HG02938 (cell line): ENCODE data around the gene GNAS-AS1.

ENCODE experiments used
- ATAC-seq: cut with Tn5 transposase; IDR thresholded peaks from one replicate; pipeline ENCODE4 v1.9.1; 2021; ENCODE audit warnings: mild to moderate bottlenecking, moderate library complexity; ENCODE audit not compliant: unreplicated experiment

GNAS-AS1 gene

DNA sequence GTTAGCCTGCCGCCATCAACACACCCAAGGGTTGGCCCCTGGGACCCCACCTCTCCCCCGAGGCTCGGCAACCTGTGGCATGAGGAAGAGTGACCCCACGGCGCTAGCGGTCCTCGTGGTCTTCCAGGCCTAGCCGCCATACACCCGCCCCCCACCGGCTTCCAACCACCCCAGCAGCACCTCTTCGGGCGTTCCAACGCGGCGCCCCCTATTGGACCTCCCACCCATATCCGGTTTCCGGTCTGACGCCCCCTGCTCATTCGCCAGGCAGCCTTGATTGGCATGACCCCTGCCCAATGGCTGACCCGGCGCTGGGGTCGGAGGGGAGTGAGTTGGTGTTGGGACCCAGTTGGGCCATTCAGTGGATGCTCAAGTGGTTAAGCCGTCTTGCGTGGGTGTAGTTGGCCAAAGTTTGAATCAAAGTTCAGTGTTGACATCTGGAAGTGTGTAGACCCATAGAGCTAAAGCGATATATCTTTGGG is at the start of gene GNAS-AS1:
TSS of gene GNAS-AS1 (minus strand) at position 210 of the 482 bp plus-strand sequence.
- ATAC-seq = peak; percentile 64

DNA sequence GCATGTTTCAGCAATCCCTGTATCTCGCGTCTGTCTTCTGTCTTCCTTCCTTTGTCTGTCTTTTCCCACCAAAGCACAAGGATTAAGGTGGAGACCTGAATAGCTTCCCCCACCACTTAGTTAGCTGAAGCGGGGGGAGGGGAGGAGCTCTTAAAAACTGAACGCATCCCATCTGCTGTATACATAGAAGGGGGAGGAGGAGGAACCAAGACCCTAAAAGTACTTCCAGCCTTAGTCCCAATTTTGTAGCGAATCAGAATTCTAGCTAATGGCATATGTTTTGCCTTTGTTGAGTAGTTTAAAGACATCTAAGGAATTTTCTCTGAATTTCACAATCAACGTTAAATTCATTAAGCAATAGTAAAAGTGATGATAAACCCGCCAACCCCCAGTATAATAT is 49.7 kb upstream of the GNAS-AS1 start:
- no peak for ATAC-seq

DNA sequence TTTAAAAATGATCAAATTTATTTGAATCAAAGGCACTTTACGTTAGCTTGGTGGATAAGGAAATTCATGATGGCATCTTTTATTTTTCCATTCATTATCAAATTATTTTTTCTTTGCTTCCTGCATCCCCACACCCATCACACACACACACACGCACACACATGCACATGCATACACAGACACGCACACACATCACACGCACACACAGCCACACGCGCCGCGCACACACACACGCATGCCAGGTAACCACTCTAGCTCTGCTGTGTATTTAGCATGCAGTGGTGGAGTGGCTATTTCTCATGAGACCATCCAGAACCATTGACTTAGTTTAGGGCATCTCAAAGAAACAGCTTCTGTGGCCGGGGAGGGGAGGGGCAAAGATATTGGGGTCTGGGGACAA is 48.8 kb upstream of the GNAS-AS1 start:
- ATAC-seq = no peak

DNA sequence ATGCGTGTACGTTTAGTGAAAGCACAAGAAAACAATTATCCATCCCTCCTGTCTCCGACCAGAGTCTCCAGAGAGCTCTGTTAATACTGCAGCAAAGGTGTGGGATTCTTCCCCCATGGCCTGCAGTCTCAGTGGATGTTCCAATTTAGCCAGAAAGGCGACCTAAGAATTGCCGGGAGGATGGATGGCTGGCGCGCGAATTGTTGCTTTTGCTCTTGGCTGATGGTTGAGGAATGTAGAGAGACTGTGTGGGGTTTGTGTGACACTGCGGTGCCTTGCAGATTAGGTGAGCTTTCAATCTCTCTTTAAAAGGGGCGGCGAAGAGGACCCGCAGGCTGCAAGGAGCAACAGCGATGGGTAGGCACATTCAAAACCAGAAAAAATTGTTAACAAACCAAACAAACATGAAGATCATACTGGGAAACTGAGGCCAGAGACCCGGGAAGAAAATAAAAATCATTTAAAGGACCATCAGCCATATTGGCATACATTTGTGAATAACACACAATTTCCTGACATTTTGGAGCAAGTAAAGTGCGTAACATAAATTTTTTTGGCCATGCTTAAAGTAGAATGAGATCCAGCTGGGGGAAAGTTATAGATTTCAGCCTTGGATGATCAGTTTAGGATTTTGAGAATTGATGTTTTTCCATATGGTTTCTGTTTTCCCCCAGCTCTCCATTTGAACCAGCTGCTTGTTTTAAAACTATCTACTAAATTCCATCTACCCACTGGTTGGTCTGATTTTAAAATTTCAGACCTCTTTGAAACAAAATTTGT is 48.1 kb upstream of the GNAS-AS1 start:
- no peak for ATAC-seq

DNA sequence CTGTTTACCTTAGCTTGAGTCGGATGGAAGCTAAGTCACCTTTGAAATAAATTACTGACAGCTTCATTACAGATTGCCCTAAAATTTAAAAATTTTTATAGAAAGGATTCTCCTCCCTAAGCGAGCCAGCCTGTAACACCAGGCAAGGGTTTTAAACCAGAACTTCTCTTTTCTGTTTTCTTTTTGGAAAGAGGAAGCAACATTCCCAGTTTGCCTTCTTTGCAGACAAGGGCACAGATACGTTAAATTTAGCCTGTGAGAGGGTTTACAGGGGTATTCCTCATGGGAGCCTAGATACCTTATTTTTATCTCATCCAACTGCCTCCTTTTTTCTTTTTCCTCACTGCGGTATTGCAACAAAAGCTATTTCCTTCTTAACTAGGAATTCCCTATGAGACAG is 46.8 kb upstream of the GNAS-AS1 start:
- ATAC-seq = no peak

DNA sequence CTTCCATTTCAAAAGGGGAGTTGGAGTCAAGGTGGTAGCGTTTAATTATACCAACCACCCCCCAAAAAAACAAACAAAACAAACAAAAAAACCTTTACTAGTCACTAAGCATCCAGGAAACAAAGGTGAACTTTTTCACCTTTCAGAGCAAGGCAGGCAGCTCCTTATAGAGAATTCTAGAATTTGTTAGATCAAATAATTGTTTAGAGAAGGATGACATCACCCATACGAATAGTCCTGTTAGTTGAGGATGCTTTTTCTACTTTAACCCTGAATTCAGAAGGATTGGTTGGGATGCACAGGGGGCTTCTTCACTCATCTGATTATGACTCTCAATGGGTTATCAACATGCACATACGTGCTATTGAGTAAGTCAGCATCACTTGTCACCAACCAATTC is 46.1 kb upstream of the GNAS-AS1 start:
- ATAC-seq = no peak

DNA sequence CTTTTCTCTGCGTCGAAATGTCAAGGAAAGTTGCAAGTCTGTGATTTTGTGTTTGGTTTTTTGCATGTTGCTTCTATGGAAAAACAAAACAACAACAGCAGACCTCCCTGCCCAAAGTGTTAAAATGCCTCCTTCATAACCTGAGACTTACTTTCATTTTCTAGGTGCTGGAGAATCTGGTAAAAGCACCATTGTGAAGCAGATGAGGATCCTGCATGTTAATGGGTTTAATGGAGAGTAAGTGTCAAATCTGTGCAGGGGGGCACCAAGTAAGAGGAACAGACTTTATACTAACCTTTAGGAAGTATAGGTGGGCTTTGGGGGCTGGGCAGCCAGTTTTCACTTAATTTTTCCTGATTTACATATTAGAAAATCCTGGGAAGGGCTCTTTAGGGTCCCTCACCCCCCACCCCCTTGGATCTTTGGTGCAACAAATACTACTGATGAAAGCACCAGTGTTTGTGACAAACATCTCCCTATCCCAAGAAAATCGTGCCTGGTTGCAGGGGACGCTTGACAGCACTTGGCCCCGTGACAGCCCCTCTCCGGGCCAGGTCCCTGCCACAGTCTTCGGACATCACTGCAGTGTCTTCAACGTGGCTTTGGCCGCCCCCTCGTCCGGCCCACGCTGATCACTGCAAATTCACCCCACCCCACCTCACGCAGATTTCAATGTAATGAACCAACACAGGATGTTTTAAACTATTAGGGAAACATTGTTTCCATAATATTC is 44.9 kb upstream of the GNAS-AS1 start:
- no peak for ATAC-seq

DNA sequence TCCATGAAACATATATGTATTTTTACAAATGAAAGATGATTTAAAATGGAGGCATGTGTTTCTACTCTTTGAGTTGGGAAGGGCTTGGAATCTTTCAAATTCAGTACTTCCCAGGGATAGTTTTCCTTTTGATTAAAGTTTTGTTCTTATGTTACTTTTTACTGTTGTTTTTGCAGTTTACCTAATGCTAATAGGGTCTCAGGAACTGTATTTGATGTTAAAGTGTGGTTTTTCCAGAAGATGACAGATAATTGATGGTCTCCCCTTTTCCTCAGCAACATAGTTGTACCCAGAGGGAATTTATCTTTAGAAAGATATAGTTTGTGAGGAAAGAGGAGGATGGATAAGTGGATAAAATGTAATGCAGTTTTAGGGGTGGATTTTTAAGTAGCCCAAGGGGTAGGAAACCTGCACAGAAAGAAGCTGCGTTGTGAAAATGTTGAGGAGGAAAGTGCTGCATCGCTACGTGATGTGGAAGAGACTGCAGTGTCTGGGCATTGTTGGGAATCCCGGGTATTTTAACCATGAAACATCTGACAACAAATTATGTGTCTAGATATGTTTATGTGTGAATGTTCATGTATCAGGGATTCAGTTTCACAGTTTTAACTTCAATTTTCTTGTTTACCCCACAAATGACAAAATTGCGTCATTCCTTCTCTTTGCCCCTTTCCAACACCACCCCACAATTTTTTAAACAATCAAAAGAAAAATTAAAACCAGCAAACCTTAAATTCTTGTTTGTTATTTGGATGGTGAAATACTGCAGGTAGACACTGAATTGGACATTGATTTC is 44.1 kb upstream of the GNAS-AS1 start:
- ATAC-seq = no peak

DNA sequence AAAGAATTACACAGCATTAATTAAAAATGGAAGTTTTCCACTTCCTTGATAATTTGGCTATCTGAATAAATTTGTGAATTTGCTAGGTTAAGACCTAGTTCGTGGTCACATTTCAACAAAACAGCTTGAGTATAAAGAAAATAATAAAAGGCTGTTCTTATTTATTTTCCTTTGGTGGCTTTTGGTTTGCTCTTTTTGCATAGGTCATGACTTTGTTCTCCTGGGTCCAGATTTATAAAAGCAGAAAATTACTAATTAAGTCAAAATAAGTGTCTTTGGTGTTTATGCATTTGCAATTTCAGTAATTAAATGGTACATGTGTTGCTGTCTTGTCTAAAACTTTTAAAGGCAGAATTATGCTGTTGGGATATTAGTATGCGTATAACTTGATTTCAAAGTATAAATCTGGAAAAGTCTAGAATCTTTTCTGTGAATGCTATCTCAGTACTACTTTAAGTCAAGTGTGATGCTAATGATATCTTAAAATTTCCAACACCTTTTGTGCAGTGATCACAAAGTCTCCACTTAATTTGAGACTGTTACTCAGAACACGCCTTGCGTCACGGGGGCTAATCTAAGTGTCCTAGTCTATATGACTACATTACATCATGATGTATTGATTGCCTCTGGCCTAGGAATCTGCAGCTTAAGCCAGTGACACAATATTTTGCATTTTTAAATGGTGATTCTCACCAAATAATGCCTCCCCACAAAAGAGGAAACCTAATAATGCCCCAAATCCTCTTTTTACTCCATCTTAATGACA is 42.8 kb upstream of the GNAS-AS1 start:
- ATAC-seq = no peak

DNA sequence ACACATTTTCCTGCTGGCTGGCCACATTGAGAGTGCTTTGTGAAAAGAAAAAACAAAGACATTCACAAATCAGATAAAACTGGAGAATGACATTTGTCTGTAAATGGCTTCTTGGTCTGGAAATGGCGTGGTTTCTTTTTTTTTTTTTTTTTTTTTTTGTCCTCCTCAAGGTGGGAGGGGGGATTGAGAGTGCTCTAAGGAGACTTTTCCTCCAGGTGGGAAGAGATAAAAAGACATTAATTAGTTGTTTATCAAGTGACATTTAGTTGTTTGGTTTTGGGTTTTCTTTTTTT is 42.2 kb upstream of the GNAS-AS1 start:
- no peak for ATAC-seq

DNA sequence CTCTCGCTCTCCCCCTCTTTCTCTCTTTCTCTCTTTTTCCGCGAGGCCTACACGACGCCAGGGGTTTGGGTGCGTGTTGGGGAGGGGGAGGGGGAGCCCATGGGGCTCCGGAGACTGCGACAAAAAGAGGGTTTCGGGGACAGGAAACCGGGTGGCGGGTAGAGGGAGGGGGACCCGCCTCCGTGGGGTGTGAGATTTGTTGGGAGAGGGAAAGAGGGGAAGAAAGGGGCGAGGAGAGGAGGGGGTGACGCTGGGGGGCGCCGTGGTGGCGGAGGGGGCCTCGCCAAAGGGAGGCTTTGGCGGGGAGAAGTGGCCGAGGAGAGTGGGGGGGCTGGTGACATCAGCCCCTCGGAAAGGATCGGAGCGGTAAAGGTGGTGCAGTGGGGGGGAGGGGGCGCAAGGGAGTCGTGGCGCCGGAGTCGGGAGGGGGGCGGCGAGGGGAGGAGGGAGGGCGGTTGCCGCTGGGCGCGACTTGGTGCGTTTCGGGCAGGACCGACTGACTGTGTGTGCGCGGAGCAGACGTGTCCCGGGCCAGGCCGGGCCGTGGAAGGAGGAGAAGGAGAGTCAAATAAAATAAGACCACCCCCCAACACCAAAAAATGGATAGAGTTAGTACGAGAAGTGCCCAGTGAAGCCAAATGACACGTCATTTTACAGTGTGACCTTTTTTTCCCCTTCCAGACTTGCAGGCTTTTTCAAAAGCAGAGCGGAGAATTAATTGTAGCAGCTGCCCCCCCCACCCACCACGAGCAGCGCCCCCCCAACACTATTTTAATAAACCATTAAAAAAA is 41.6 kb upstream of the GNAS-AS1 start:
- ATAC-seq = no peak

DNA sequence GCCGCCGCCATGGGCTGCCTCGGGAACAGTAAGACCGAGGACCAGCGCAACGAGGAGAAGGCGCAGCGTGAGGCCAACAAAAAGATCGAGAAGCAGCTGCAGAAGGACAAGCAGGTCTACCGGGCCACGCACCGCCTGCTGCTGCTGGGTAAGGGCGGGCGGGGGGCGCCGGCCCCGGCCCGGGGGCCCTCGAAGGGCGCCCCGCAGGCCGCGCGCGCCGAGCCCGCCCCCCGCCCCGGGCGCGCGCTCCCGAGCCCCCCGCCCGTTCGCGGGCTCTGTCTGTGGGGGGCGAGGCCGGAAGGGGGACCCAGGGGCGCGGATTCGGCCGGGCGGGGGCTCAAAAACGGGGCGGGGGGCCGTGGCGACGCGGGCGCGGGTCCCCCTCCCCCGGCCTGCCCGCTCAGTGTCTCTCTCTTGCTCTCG is 41.0 kb upstream of the GNAS-AS1 start:
- ATAC-seq = no peak

DNA sequence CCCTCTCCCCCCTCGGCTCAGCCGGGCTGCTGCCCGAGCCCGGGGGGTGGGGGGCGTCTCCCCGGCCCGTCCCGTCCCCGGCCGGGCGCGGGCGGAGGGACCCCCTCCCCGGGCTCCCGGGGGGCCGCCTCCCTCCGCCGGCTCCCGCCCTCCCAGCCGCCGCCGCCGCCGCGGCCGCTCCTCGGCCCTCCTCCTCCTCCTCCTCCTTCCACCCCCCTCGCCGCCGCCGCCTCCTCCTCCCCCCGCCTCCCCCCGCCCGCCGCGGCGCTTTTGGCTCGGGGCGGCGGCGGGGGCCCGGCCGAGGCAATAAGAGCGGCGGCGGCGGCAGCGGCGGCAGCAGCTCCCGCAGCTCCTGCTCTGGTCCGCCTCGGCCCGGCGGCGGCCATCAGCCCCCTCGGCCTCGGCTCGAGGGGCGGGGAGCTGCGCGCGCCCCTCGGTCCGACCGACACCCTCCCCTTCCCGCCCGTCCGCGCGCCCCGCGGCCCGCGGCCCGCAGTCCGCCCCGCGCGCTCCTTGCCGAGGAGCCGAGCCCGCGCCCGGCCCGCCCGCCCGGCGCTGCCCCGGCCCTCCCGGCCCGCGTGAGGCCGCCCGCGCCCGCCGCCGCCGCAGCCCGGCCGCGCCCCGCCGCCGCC is 40.5 kb upstream of the GNAS-AS1 start:
- ATAC-seq = no peak

DNA sequence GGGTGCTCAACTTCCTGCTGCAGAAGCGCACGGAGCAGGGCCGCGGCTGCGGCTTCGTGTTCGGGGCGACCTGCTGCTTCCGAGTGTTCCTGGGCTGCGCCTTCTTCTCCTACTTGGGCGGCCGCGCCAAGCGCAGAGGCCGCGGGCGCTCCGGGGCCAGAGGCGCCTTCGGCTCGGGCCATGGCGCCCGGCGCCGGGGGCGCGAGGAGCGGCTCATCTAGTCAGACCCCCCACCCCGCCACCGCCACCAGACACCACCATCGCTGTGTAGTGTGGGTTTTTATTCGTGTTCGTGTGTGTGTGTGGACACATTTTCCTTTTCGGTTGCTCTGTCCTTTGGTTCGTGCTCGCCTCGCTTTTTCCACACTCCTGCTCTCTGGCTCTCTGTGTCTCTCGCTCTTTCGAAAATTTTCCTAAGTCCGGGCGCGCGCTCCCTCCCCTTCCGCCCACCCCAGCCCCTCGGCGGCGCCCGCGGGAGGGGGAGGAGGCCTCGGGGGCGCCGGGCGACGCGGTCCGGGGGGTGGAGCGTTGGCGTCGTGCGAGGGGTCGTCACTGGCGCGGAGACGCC is 39.9 kb upstream of the GNAS-AS1 start:
- no peak for ATAC-seq

DNA sequence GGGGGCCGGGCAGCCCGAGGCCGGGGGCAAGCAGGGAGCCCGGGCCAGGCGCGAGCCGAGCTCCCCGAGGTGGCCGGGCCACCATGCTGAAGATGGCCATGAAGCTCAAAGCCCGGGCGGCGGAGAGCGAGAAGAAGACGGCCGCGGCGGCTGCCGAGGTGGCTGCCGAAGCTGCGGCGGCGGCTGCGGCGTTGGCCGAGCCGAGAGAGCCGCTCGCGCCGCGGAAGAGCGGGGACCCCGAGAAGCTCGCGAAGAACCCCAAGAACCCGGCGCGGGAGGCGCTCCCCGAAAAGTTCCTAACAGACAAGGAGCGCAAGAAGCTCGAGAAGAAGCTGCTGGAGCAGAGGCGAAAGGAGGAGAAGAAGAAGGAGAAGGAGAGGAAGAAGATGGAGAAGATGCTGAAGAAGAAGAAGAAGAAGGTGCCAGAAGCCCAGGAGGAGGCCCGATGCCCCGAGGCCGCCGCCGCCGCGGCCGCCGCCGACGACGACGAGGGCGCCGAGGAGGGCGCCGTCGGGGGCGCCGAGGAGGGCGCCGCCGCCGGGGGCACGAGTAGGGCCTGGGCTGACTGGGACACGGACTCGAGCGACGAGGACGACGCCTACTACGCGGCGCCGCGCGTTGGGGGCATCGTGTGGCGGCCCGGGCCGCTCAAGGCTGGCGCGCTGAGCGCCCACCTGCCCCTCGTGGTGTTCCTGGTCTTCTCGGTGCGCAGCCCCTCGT is 39.3 kb upstream of the GNAS-AS1 start:
- no peak for ATAC-seq

DNA sequence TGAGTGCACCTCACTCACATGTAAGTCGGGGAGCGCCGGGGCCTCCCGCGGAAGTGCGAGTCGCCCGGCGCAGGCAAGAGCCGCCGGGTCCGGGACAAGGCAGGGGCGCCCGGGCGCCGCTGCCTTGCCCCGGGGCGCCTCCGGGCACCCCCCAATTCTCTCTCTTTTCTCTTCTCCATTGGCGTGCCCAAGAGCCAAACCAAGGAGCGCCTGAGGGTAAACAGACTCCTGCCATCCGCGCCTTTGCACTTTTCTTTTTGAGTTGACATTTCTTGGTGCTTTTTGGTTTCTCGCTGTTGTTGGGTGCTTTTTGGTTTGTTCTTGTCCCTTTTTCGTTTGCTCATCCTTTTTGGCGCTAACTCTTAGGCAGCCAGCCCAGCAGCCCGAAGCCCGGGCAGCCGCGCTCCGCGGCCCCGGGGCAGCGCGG is 38.6 kb upstream of the GNAS-AS1 start:
- ATAC-seq = no peak

DNA sequence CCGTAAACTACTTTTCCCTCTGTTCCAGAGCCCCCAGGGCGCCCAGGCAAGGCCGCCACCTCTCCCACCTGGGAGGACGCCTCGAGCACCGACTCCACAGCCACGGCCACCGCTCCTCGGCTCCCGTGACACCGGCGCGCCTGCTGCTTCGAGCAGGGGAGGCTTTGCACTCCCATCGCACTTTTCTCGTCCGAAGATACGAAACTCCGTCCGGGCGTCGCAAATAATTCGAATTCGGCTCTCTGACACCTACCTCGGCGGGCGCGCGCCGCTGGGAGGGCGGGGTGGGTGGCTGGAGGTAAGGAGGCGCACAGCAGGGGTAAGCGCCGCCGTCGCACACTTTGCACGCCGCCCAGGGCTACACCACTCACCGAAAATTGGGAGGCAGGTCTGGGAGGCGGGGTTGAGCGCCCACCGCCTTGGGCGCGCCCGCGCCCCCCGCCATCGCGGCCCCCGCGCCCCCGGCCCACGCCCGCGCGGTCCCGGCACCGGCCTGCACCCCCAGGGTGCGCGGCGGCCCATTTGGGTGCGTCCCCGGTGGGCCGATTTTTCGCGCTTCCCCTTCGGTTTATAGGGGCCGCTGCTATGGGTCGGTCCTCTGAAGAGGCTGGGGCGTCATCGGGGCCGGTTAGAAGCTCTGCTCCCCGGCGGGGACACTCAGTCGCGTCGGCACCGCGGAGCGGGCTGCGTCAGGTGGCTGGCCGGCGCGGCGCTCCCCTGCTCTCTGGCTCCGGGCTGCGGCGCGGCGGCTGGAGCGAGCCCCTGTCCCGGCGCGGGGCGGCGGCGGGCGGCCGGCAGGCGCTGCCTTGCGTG is 38.0 kb upstream of the GNAS-AS1 start:
- ATAC-seq = peak; percentile 44

DNA sequence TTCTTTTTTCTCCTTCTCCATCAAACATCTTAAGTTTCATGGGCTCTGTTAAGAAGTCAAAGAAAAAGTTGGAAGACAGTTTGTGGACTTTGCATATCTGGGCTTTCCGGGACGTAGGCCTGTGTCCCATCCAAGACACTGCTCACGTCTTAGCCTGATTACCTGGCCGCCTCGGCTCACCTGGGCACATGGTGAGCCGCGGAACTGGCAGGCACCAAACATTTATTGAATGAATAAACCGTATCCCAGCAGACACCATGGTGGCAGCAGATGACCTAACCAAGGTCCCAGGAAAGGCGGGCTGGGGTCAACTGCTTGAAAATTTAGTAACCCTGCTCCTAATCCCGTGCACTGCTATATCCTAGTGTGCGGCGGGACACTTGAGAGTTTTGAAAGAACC is 37.4 kb upstream of the GNAS-AS1 start:
- ATAC-seq = no peak
